K562 (cell line): ENCODE results near the gene PIM3. TPM values are rescaled to one million over a fixed set of nuclear protein-coding genes. Genes with fewer than 3 reads are reported as not detected.

Experiments
- ATAC-seq: fragments of 200-7000 bp; cut with Tn5 transposase; 3 replicates; pipeline ENCODE4 v1.9.1; 2020; ENCODE audit warnings: moderate library complexity
- BruUV-seq: library from RNA; stranded (reverse); fragments of 400-500 nt; replicated peaks from 2 replicates; lab custom pipeline; 2021; lab: Mats Ljungman, UMichigan
- CTCF ChIA-PET: fragments of 300-600 bp; formaldehyde crosslinking; extraction: SDS; loops from one replicate; lab custom pipeline; 2021; ENCODE audit warnings: low intra/inter-chr PET ratio; lab: Yijun Ruan, JAX
- POLR2A ChIA-PET: fragments of 300-600, 350-650 bp; sonication (Branson Sonifier 250); formaldehyde crosslinking; extraction: SDS; loops from one replicate; lab custom pipeline; 2021; ENCODE audit warnings: antibody characterized with exemption, inconsistent platforms; lab: Yijun Ruan, JAX
- DNase-seq, 4 experiments: peaks; one replicate each; pipeline versions ENCODE4 v3.0.0 to v3.0.0-alpha.2; 2011 to 2018; ENCODE audit warnings: low spot score in 3 of 4, mixed read lengths in 3 of 4; ENCODE audit errors: extremely low read depth in 1 of 4
- FAIRE-seq: peaks from 2 replicates; lab custom pipeline; 2011; peaks lifted over from hg19 to GRCh38; lab: Jason Lieb, UNC
- H2AFZ ChIP-seq: 2 replicates; pipeline ENCODE4 v1.6.0; 2011; ENCODE audit warnings: low read depth, low read length, control low read depth, inconsistent platforms
- H3K27ac ChIP-seq: fragments of 200-600 bp; 3 replicates; pipeline ENCODE4 v1.8.0; 2011; ENCODE audit warnings: low read depth, mild to moderate bottlenecking, control low read depth, inconsistent platforms, low read length, moderate library complexity, mixed read lengths; ENCODE audit errors: extremely low read depth
- H3K27me3 ChIP-seq, 2 experiments: fragments of 300-600 bp in 1 of 2; 2 replicates in 1 of 2; 3 replicates in 1 of 2; pipeline versions ENCODE4 v1.6.0 to v1.8.0; 2011; ENCODE audit warnings: inconsistent platforms in 2 of 2, low read length in 2 of 2, mild to moderate bottlenecking in 1 of 2, mixed read lengths in 1 of 2, moderate library complexity in 1 of 2; ENCODE audit not compliant: control insufficient read depth in 2 of 2, insufficient read depth in 2 of 2
- H3K36me3 ChIP-seq: fragments of 300-600 bp; 3 replicates; pipeline ENCODE4 v1.8.0; 2011; ENCODE audit warnings: mild to moderate bottlenecking, low read length, inconsistent platforms; ENCODE audit not compliant: control insufficient read depth, insufficient read depth
- H3K4me1 ChIP-seq, 2 experiments: fragments of 200-600 bp in 1 of 2; replicated peaks in 1 of 2; 2 replicates in 1 of 2; 3 replicates in 1 of 2; pipeline versions ENCODE4 v1.5.1 to v1.8.0; 2011; ENCODE audit warnings: inconsistent platforms in 2 of 2, low read length in 2 of 2, mild to moderate bottlenecking in 1 of 2, mixed read lengths in 1 of 2, moderate library complexity in 1 of 2; ENCODE audit not compliant: control insufficient read depth in 2 of 2, insufficient read depth in 2 of 2
- H3K4me2 ChIP-seq: 2 replicates; pipeline ENCODE4 v1.6.1; 2011; ENCODE audit warnings: low read length, control low read depth, inconsistent platforms, mixed read lengths; ENCODE audit not compliant: insufficient read depth
- H3K4me3 ChIP-seq: fragments of 200-600 bp; sonication (generic), shearing (Covaris generic); 2 replicates; pipeline ENCODE4 v1.5.1; 2016; ENCODE audit warnings: control low read depth, inconsistent platforms
- H3K79me2 ChIP-seq: fragments of 200-600 bp; 3 replicates; pipeline ENCODE4 v1.8.0; 2011; ENCODE audit warnings: low read length, inconsistent platforms; ENCODE audit not compliant: control insufficient read depth, insufficient read depth
- H3K9ac ChIP-seq, 2 experiments: 2 replicates each; pipeline versions ENCODE4 v1.6.0 to v1.6.1; 2011; ENCODE audit warnings: low read depth in 2 of 2, low read length in 2 of 2, control low read depth in 1 of 2, inconsistent platforms in 1 of 2, mild to moderate bottlenecking in 1 of 2, mixed read lengths in 1 of 2; ENCODE audit not compliant: insufficient read depth in 1 of 2
- H3K9me1 ChIP-seq: one replicate; pipeline ENCODE4 v1.6.0; 2011; ENCODE audit warnings: inconsistent platforms, mild to moderate bottlenecking, low read length, moderate library complexity; ENCODE audit not compliant: control insufficient read depth, insufficient read depth
- H3K9me3 ChIP-seq: replicated peaks from 2 replicates; pipeline ENCODE4 v1.5.1; 2011; ENCODE audit warnings: low read depth, low read length, inconsistent platforms; ENCODE audit not compliant: control insufficient read depth, insufficient read depth
- H4K20me1 ChIP-seq: replicated peaks from 2 replicates; pipeline ENCODE4 v1.6.1; 2011; ENCODE audit warnings: low read length, inconsistent platforms, mixed read lengths; ENCODE audit not compliant: control insufficient read depth, insufficient read depth
- EHMT2 ChIP-seq: fragments of 450-650 bp; IDR thresholded peaks from 2 replicates; pipeline ENCODE4 v1.6.1; 2018; ENCODE audit warnings: antibody characterized with exemption
- FOXA1 ChIP-seq: fragments of 450-650 bp; IDR thresholded peaks from 2 replicates; pipeline ENCODE4 v1.6.1; 2016; ENCODE audit warnings: mild to moderate bottlenecking, borderline replicate concordance
- RBFOX2 ChIP-seq: fragments of 200-400 bp; formaldehyde crosslinking; IDR thresholded peaks from 2 replicates; pipeline ENCODE4 v1.6.1; 2017; ENCODE audit warnings: low read depth, mild to moderate bottlenecking, low read length, moderate library complexity
- WGBS: fragments of 100-300 bp; shearing (Covaris generic); methylation state at CpG from one replicate; pipeline ENCODE4 v1.1.6; 2016; ENCODE audit warnings: low coverage, mixed read lengths; ENCODE audit not compliant: insufficient coverage; ENCODE audit errors: missing lambda C conversion rate; 5-methylcytosine and 5-hydroxymethylcytosine counted together
- in situ Hi-C: fragments of 300-500 bp; cut with MboI; formaldehyde crosslinking; loops from 4 replicates; pipeline ENCODE4 v1.15.0; 2018; ENCODE audit warnings: inconsistent platforms, mixed read lengths
- intact Hi-C: fragments of 100-400 bp; cut with micrococcal nuclease; formaldehyde crosslinking; loops from 2 replicates; pipeline ENCODE4 v1.14.2; 2022
- polyA plus RNA-seq, 8 experiments: library from polyadenylated mRNA; depleted of rRNA in 4 of 8; stranded (reverse) in 5 of 8; unstranded in 3 of 8; fragments of >200 nt; fragmentation: Nextera tagmentation in 2 of 8; fragmentation: Illumina TruSeq in 1 of 8; extraction: Ambion mirVana in 2 of 8; extraction: Trizol in 1 of 8; gene quantifications; 2 replicates each; pipeline versions ENCODE4 v1.2.1 to v1.2.3, GENCODE V29; 2011 to 2014; ENCODE audit warnings: inconsistent platforms in 1 of 8, missing spikeins in 1 of 8
- total RNA-seq, 7 experiments: library from RNA; depleted of rRNA in 6 of 7; stranded (reverse); fragments of >200 nt in 6 of 7; fragmentation: Illumina TruSeq in 2 of 7; extraction: Trizol in 2 of 7; gene quantifications; 2 replicates each; pipeline versions ENCODE4 v1.2.1 to v1.2.3, GENCODE V29; 2011 to 2021; ENCODE audit warnings: low replicate concordance in 1 of 7

PIM3 gene
- total and polyA plus RNA-seq, 9 of the 15 experiments (the other 6 are each of a cell fraction or from before 2014, with no cell fraction given), result 0.24 to 40.5 (median 5.3) TPM

GRCh38 chr22:49966041-49966773 lies 5.6 kb downstream of the PIM3 start:
- ChIA-PET CTCF (no interaction called here), POLR2A (interaction anchor here (0.6 to 2.2 kb wide), 4 partner anchors 11 to 93 kb away, joined by 3 to 9 read pairs (median 3); no protein-coding TSS in a partner anchor)
- DNase-seq (no peak), FAIRE-seq (no peak)
- H3K9ac ChIP-seq, result peak overlapping the region in 1 of 2 experiments; percentile 41; a peak in 2 of 4 replicates
- intact Hi-C loops, result no loop called here
- peaks cover 15% of the 10 kb centered on the region for H4K20me1 ChIP-seq
- H2AFZ ChIP-seq, result no peak overlapping the region
- TF ChIP-seq EHMT2 (no peak), FOXA1 (no peak), RBFOX2 (peak; percentile 8)
- TF ChIP-seq, all 486 proteins: peak for 1
- H3K4me1 ChIP-seq, result peaks cover 26 to 99% of the 10 kb centered on the region in 2 experiments
- H3K4me3 ChIP-seq, result no peak overlapping the region
- peaks cover 4% of the 10 kb centered on the region for H3K9me1 ChIP-seq
- ATAC-seq, result no peak
- no peaks in the 10 kb centered on the region for H3K9me3 ChIP-seq
- H3K36me3 ChIP-seq, result peaks cover 34% of the 10 kb centered on the region; the same call in 1 of the 3 replicates
- peaks cover 30% of the 10 kb centered on the region for H3K79me2 ChIP-seq
- BruUV-seq, result no TSS peak
- H3K4me2 ChIP-seq, result no peak overlapping the region
- in situ Hi-C loops, result no loop called here
- peak overlapping the region; percentile 25; the same call in 2 of the 3 replicates for H3K27ac ChIP-seq
- 59% methylated on average over 7 of the region's 11 CpGs for WGBS
- no peaks in the 10 kb centered on the region for H3K27me3 ChIP-seq
